Thyroid gland (tissue), 4 donors: ENCODE results near the gene SMIM15.

Experiments
- CTCF ChIP-seq, 6 experiments: fragments of 200-600 bp in 3 of 6; fragments of 450-650 bp in 3 of 6; sonication (generic) in 3 of 6; IDR thresholded peaks; one replicate each; pipeline ENCODE4 v1.5.1; 2016 to 2019; ENCODE audit warnings: antibody characterized with exemption in 6 of 6, mild to moderate bottlenecking in 2 of 6, inconsistent platforms in 1 of 6, moderate library complexity in 1 of 6
- POLR2A ChIP-seq, 2 donors: fragments of 450-650 bp; IDR thresholded peaks; one replicate each; pipeline ENCODE4 v1.6.1; 2017; ENCODE audit warnings: antibody characterized with exemption in 2 of 2, mild to moderate bottlenecking in 2 of 2, moderate library complexity in 1 of 2

- TF ChIP-seq CTCF (IDR thresholded peaks at IDR 0.05), result no peak
- no peak for TF ChIP-seq POLR2A (IDR thresholded peaks at IDR 0.05)
Measured at GRCh38 chr5:61142391-61142790, 19.9 kb downstream of the SMIM15 start.
